H1 (cell line): ENCODE results near the gene AVPI1. TPM values are rescaled to one million over a fixed set of nuclear protein-coding genes. Genes with fewer than 3 reads are reported as not detected.

Experiments
- CTCF ChIA-PET: fragments of 300-600 bp; sonication (Branson Sonifier 250); formaldehyde crosslinking; loops from one replicate; lab custom pipeline; 2021; ENCODE audit not compliant: partially characterized antibody; lab: Charles Lee
- POLR2A ChIA-PET: fragments of 300-600 bp; sonication (Branson Sonifier 250); formaldehyde crosslinking; loops from one replicate; lab custom pipeline; 2021; ENCODE audit warnings: inconsistent platforms; ENCODE audit not compliant: partially characterized antibody; lab: Charles Lee
- DNase-seq, 2 experiments: peaks; one replicate each; pipeline versions ENCODE4 v3.0.0 to v3.0.0-alpha.2; 2010 to 2022; ENCODE audit warnings: low spot score in 2 of 2, low read depth in 1 of 2, mixed read lengths in 1 of 2
- FAIRE-seq: peaks from 2 replicates; lab custom pipeline; 2011; peaks lifted over from hg19 to GRCh38; lab: Jason Lieb, UNC
- H2AFZ ChIP-seq: 2 replicates; pipeline ENCODE4 v1.8.1; 2012; ENCODE audit warnings: low read length, inconsistent platforms
- H2AK5ac ChIP-seq: 2 replicates; pipeline ENCODE4 v1.6.1; 2013; ENCODE audit warnings: low read depth, low read length
- H2BK120ac ChIP-seq: replicated peaks from 2 replicates; pipeline ENCODE3; 2013; ENCODE audit warnings: low read depth, low read length, inconsistent platforms
- H2BK12ac ChIP-seq: 2 replicates; pipeline ENCODE4 v1.6.1; 2013; ENCODE audit warnings: low read depth, low read length
- H2BK15ac ChIP-seq: 2 replicates; pipeline ENCODE4 v1.6.1; 2013; ENCODE audit warnings: low read length
- H2BK20ac ChIP-seq: 2 replicates; pipeline ENCODE4 v1.6.1; 2013; ENCODE audit warnings: low read length
- H2BK5ac ChIP-seq: 2 replicates; pipeline ENCODE4 v1.6.1; 2013; ENCODE audit warnings: low read depth, low read length
- H3K14ac ChIP-seq: 2 replicates; pipeline ENCODE4 v1.6.1; 2013; ENCODE audit warnings: inconsistent platforms; ENCODE audit not compliant: insufficient read length
- H3K18ac ChIP-seq: 2 replicates; pipeline ENCODE4 v1.6.1; 2013; ENCODE audit warnings: low read length; ENCODE audit errors: extremely low read depth
- H3K23ac ChIP-seq: 2 replicates; pipeline ENCODE4 v1.6.1; 2013; ENCODE audit warnings: inconsistent platforms; ENCODE audit not compliant: insufficient read length
- H3K23me2 ChIP-seq: 2 replicates; pipeline ENCODE4 v1.6.1; 2013; ENCODE audit warnings: low read depth, low read length
- H3K27ac ChIP-seq: 2 replicates; pipeline ENCODE4 v1.6.1; 2011; ENCODE audit warnings: low read depth, low read length, inconsistent platforms
- H3K27me3 ChIP-seq, 4 experiments: replicated peaks in 1 of 4; 1 replicate in 1 of 4; 2 replicates in 3 of 4; pipeline versions ENCODE4 v1.6.1 to v1.8.1; 2011 to 2013; ENCODE audit warnings: low read length in 3 of 4, mild to moderate bottlenecking in 3 of 4, inconsistent platforms in 2 of 4, mixed read lengths in 2 of 4, moderate library complexity in 1 of 4; ENCODE audit not compliant: control insufficient read depth in 3 of 4, insufficient read depth in 3 of 4; ENCODE audit errors: extremely low read depth in 1 of 4
- H3K36me3 ChIP-seq, 4 experiments: 2 replicates each; pipeline versions ENCODE4 v1.6.1 to v1.8.1; 2011 to 2013; ENCODE audit warnings: mild to moderate bottlenecking in 4 of 4, low read length in 3 of 4, moderate library complexity in 2 of 4, control low read depth in 1 of 4, inconsistent platforms in 1 of 4; ENCODE audit not compliant: insufficient read depth in 4 of 4, control insufficient read depth in 2 of 4
- H3K4ac ChIP-seq: replicated peaks from 2 replicates; pipeline ENCODE3; 2013; ENCODE audit warnings: low read length, low read depth, mixed read lengths, inconsistent platforms; ENCODE audit not compliant: insufficient read length
- H3K4me1 ChIP-seq, 4 experiments: replicated peaks in 1 of 4; 1 replicate in 1 of 4; 2 replicates in 3 of 4; pipeline versions ENCODE4 v1.6.1 to v1.8.1; 2011 to 2013; ENCODE audit warnings: low read length in 3 of 4, inconsistent platforms in 2 of 4, mixed read lengths in 1 of 4; ENCODE audit not compliant: insufficient read depth in 4 of 4, control insufficient read depth in 3 of 4
- H3K4me2 ChIP-seq, 2 experiments: 2 replicates each; pipeline versions ENCODE4 v1.6.1 to v1.8.1; 2011 to 2013; ENCODE audit warnings: low read depth in 2 of 2, low read length in 2 of 2, control low read depth in 1 of 2, inconsistent platforms in 1 of 2, mild to moderate bottlenecking in 1 of 2; ENCODE audit not compliant: insufficient read depth in 1 of 2
- H3K4me3 ChIP-seq, 4 experiments: fragments of 200-600, 300-600 bp in 1 of 4; sonication (generic), shearing (Covaris generic), sonication (Bioruptor Twin) in 1 of 4; 2 replicates each; pipeline versions ENCODE4 v1.5.1 to v1.8.1; 2011 to 2016; ENCODE audit warnings: low read length in 4 of 4, low read depth in 3 of 4, control low read depth in 2 of 4, inconsistent platforms in 2 of 4, mild to moderate bottlenecking in 2 of 4, mixed read lengths in 1 of 4, moderate library complexity in 1 of 4; ENCODE audit not compliant: insufficient read depth in 2 of 4; ENCODE audit errors: extremely low read depth in 1 of 4
- H3K56ac ChIP-seq: replicated peaks from 2 replicates; pipeline ENCODE3; 2013; ENCODE audit warnings: low read depth, mild to moderate bottlenecking, mixed read lengths, low read length, inconsistent platforms; ENCODE audit not compliant: insufficient read length
- H3K79me1 ChIP-seq: 2 replicates; pipeline ENCODE4 v1.6.1; 2013; ENCODE audit warnings: low read depth, low read length, control low read depth
- H3K79me2 ChIP-seq, 2 experiments: 2 replicates each; pipeline versions ENCODE4 v1.6.1 to v1.8.1; 2012 to 2013; ENCODE audit warnings: low read length in 2 of 2, mild to moderate bottlenecking in 2 of 2, inconsistent platforms in 1 of 2; ENCODE audit not compliant: insufficient read depth in 2 of 2, control insufficient read depth in 1 of 2
- H3K9ac ChIP-seq, 4 experiments: replicated peaks in 1 of 4; 1 replicate in 1 of 4; 2 replicates in 3 of 4; pipeline versions ENCODE4 v1.6.1 to v1.8.1; 2011 to 2013; ENCODE audit warnings: low read depth in 3 of 4, low read length in 3 of 4, control low read depth in 2 of 4, mild to moderate bottlenecking in 2 of 4, moderate library complexity in 2 of 4, inconsistent platforms in 1 of 4; ENCODE audit errors: extremely low read depth in 1 of 4
- H3K9me3 ChIP-seq, 2 experiments: 2 replicates each; pipeline versions ENCODE4 v1.6.1 to v1.8.1; 2012 to 2013; ENCODE audit warnings: mild to moderate bottlenecking in 2 of 2, moderate library complexity in 2 of 2, control low read depth in 1 of 2, inconsistent platforms in 1 of 2, low read depth in 1 of 2, low read length in 1 of 2, mixed read lengths in 1 of 2; ENCODE audit not compliant: insufficient read depth in 2 of 2
- H4K20me1 ChIP-seq, 2 experiments: replicated peaks in 1 of 2; 2 replicates each; pipeline versions ENCODE3 to v1.8.1; 2011 to 2013; ENCODE audit warnings: inconsistent platforms in 2 of 2, low read length in 2 of 2, mild to moderate bottlenecking in 1 of 2; ENCODE audit not compliant: insufficient read depth in 2 of 2, control insufficient read depth in 1 of 2
- H4K5ac ChIP-seq: 2 replicates; pipeline ENCODE4 v1.6.1; 2013; ENCODE audit warnings: low read length, low read depth, mixed read lengths, inconsistent platforms; ENCODE audit not compliant: insufficient read length
- H4K8ac ChIP-seq: 2 replicates; pipeline ENCODE4 v1.8.0; 2013; ENCODE audit warnings: mild to moderate bottlenecking, moderate library complexity, low read length, inconsistent platforms; ENCODE audit not compliant: insufficient read depth; ENCODE audit errors: extremely low read depth
- H4K91ac ChIP-seq: replicated peaks from 2 replicates; pipeline ENCODE3; 2013; ENCODE audit warnings: low read length, mixed read lengths, inconsistent platforms; ENCODE audit not compliant: insufficient read length
- ASH2L ChIP-seq: fragments of 200-600, 300-600 bp; sonication (generic); IDR thresholded peaks from one replicate; pipeline ENCODE4 v1.7.1; 2017; ENCODE audit warnings: low read length
- GTF2F1 ChIP-seq: IDR thresholded peaks from 2 replicates; pipeline ENCODE4 v1.6.1; 2012; ENCODE audit warnings: low read depth, low read length, improper control_type of control experiment, borderline replicate concordance
- NRF1 ChIP-seq: IDR thresholded peaks from 2 replicates; pipeline ENCODE4 v1.6.1; 2011; ENCODE audit warnings: mild to moderate bottlenecking, low read depth, low read length, improper control_type of control experiment
- POLR2A ChIP-seq, 2 experiments: IDR thresholded peaks; 1 replicate in 1 of 2; 2 replicates in 1 of 2; pipeline ENCODE4 v1.6.1; 2011; ENCODE audit warnings: low read depth in 2 of 2, low read length in 2 of 2, mild to moderate bottlenecking in 2 of 2; ENCODE audit errors: control extremely low read depth in 1 of 2
- POLR2AphosphoS5 ChIP-seq: IDR thresholded peaks from 2 replicates; pipeline ENCODE4 v1.6.1; 2011; ENCODE audit warnings: low read depth, low read length
- TAF1 ChIP-seq: IDR thresholded peaks from 2 replicates; pipeline ENCODE4 v1.6.1; 2011; ENCODE audit warnings: mild to moderate bottlenecking, low read depth, low read length
- TEAD4 ChIP-seq: IDR thresholded peaks from 2 replicates; pipeline ENCODE4 v1.6.1; 2012; ENCODE audit warnings: low read depth, low read length, inconsistent platforms, mixed read lengths
- WGBS, 2 experiments: shearing (Covaris generic) in 1 of 2; methylation state at CpG; one replicate each; pipeline versions ENCODE4 v1.1.6 to v1.1.7; 2013 to 2015; ENCODE audit warnings: low lambda C conversion rate in 2 of 2, mixed read lengths in 2 of 2, inconsistent platforms in 1 of 2, low coverage in 1 of 2, missing lambda C conversion rate in 1 of 2; ENCODE audit not compliant: insufficient replicate concordance in 2 of 2, insufficient coverage in 1 of 2, insufficient read length in 1 of 2; ENCODE audit errors: extremely low coverage in 1 of 2, missing lambda C conversion rate in 1 of 2; 5-methylcytosine and 5-hydroxymethylcytosine counted together
- polyA plus RNA-seq, 7 experiments: library from polyadenylated mRNA; depleted of rRNA in 3 of 7; stranded (reverse) in 5 of 7; unstranded in 2 of 7; fragments of >200 nt in 5 of 7; fragments of 200-250 nt in 2 of 7; gene quantifications; 1 replicate in 5 of 7; 2 replicates in 1 of 7; 4 replicates in 1 of 7; pipeline versions ENCODE4 v1.2.1 to v1.2.3, GENCODE V29; 2011 to 2013; ENCODE audit warnings: missing spikeins in 2 of 7, mixed read lengths in 2 of 7
- total RNA-seq: library from RNA; stranded (reverse); fragmentation: NEBNext Ultra II Directional; extraction: Animal tissue kit (Norgen Biotek cat#: 25700); gene quantifications from 2 replicates; pipeline ENCODE4 v1.2.1, GENCODE V29; 2021
- TF ChIP-seq, protein P1 (sequence below): IDR thresholded peaks from 2 replicates; pipeline ENCODE4 v1.6.1; 2011; ENCODE audit warnings: low read depth, mild to moderate bottlenecking, low read length; ENCODE audit not compliant: insufficient read depth
- TF ChIP-seq, protein P2 (sequence below): IDR thresholded peaks from 2 replicates; pipeline ENCODE4 v1.6.1; 2011; ENCODE audit warnings: low read length, improper control_type of control experiment
- TF ChIP-seq, protein P3 (sequence below), 3 experiments: IDR thresholded peaks; 1 replicate in 2 of 3; 2 replicates in 1 of 3; pipeline versions ENCODE4 v1.5.1 to v1.6.1; 2011; ENCODE audit warnings: low read length in 3 of 3, mild to moderate bottlenecking in 3 of 3, inconsistent platforms in 2 of 3, low read depth in 1 of 3, moderate library complexity in 1 of 3; ENCODE audit not compliant: insufficient read depth in 1 of 3; ENCODE audit errors: control extremely low read depth in 1 of 3

AVPI1 gene
- total and polyA plus RNA-seq, 2 of the 8 experiments (the other 6 are each of a cell fraction or from before 2014, with no cell fraction given): 9.0 to 13.5 TPM

DNA sequence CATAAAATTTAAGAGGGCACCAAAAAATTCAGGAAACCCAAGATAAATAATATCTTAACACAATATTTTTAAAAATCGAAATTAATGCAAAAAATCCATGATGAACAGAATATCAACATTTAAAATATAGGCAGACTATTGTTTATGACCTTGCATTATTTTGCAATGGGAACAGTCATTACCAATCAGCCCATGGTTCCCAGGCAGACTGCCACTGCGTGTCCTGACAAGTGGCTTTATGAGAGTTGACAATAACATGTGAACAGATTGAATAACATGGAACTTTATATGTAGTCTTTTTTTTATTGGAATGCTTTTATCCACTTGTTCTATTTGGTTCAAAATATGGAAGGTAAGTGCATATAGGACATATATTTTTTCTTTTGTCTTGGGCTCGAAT is 3.1 kb upstream of the AVPI1 start:
- H3K79me2 ChIP-seq: peaks cover 0 to 4% of the 10 kb centered on the region in 2 experiments; a peak in 1 of 4 replicates
- no peaks in the 10 kb centered on the region for H3K9me3 ChIP-seq
- no peak overlapping the region for H3K18ac ChIP-seq
- no peak overlapping the region for H3K14ac ChIP-seq
- peaks cover 0 to 7% (median 0%) of the 10 kb centered on the region in 4 experiments; a peak in 2 of 7 replicates for H3K27me3 ChIP-seq
- no peak overlapping the region for H2AK5ac ChIP-seq
- peaks cover 7% of the 10 kb centered on the region; the same call in 1 of the 2 replicates for H3K23me2 ChIP-seq
- H2BK120ac ChIP-seq: no peak overlapping the region
- H3K4ac ChIP-seq: no peak overlapping the region
- no peak overlapping the region for H3K9ac ChIP-seq
- H3K23ac ChIP-seq: no peak overlapping the region
- H3K36me3 ChIP-seq: 0 out of 8 replicates have a peak, but pooled peaks cover 0 to 2% (median 0%) of the 10 kb centered on the region in 4 experiments
- H4K91ac ChIP-seq: no peak overlapping the region
- no peak overlapping the region for H3K4me3 ChIP-seq
- no peak overlapping the region for H3K56ac ChIP-seq
- H4K20me1 ChIP-seq: peaks cover 0 to 2% of the 10 kb centered on the region in 2 experiments
- ChIA-PET CTCF (interaction anchor here (1.5 to 6.5 kb wide), 5 partner anchors 12 to 33 kb away, joined by 4 to 50 read pairs (median 19); no protein-coding TSS in a partner anchor), POLR2A (interaction anchor here (1.2 to 5.3 kb wide), 4 partner anchors 13 to 49 kb away, joined by 3 to 42 read pairs (median 4); partner anchors contain the start of gene MARVELD1)
- no peak overlapping the region for H4K5ac ChIP-seq
- H3K4me1 ChIP-seq: peaks cover 0 to 8% (median 4%) of the 10 kb centered on the region in 4 experiments; a peak in 4 of 7 replicates
- no peak overlapping the region for H2BK20ac ChIP-seq
- no peak overlapping the region for H2BK15ac ChIP-seq
- no peaks in the 10 kb centered on the region for H3K79me1 ChIP-seq
- H4K8ac ChIP-seq: no peak overlapping the region
- WGBS, 2 experiments: 79% methylated on average over 3 of the region's 3 CpGs; no CpG with 5 or more reads in 1 of the 2 experiments
- H2BK5ac ChIP-seq: no peak overlapping the region
- DNase-seq (no peak), FAIRE-seq (no peak)
- H3K4me2 ChIP-seq: no peak overlapping the region
- no peak overlapping the region for H2AFZ ChIP-seq
- no peak overlapping the region for H2BK12ac ChIP-seq
- no peak overlapping the region for H3K27ac ChIP-seq
- no peak for TF ChIP-seq POLR2A (IDR thresholded peaks at IDR 0.05; ENCODE audit: control extremely low read depth in 1 of 2, low read depth in 2 of 2, low read length in 2 of 2)
- TF ChIP-seq, protein P1, sequence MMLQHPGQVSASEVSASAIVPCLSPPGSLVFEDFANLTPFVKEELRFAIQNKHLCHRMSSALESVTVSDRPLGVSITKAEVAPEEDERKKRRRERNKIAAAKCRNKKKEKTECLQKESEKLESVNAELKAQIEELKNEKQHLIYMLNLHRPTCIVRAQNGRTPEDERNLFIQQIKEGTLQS: no peak
- TF ChIP-seq NRF1: no peak
- TF ChIP-seq GTF2F1: no peak
- TF ChIP-seq TAF1: no peak
- TF ChIP-seq, protein P2, sequence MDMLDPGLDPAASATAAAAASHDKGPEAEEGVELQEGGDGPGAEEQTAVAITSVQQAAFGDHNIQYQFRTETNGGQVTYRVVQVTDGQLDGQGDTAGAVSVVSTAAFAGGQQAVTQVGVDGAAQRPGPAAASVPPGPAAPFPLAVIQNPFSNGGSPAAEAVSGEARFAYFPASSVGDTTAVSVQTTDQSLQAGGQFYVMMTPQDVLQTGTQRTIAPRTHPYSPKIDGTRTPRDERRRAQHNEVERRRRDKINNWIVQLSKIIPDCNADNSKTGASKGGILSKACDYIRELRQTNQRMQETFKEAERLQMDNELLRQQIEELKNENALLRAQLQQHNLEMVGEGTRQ: no peak
- TF ChIP-seq, protein P3, sequence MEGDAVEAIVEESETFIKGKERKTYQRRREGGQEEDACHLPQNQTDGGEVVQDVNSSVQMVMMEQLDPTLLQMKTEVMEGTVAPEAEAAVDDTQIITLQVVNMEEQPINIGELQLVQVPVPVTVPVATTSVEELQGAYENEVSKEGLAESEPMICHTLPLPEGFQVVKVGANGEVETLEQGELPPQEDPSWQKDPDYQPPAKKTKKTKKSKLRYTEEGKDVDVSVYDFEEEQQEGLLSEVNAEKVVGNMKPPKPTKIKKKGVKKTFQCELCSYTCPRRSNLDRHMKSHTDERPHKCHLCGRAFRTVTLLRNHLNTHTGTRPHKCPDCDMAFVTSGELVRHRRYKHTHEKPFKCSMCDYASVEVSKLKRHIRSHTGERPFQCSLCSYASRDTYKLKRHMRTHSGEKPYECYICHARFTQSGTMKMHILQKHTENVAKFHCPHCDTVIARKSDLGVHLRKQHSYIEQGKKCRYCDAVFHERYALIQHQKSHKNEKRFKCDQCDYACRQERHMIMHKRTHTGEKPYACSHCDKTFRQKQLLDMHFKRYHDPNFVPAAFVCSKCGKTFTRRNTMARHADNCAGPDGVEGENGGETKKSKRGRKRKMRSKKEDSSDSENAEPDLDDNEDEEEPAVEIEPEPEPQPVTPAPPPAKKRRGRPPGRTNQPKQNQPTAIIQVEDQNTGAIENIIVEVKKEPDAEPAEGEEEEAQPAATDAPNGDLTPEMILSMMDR (IDR thresholded peaks at IDR 0.05; ENCODE audit: control extremely low read depth in 1 of 3, insufficient read depth in 1 of 3, low read depth in 1 of 3, low read length in 3 of 3): no peak
- TF ChIP-seq POLR2AphosphoS5: no peak
- TF ChIP-seq TEAD4: no peak
- TF ChIP-seq ASH2L: no peak
